HG03354 (cell line): ENCODE results near the gene ESPN.
"Not testable (repeated sequence)": the region's sequence is repeated elsewhere in the genome, so short reads cannot be mapped to it uniquely, and the experiment has no call there.

Experiments used
- ATAC-seq: cut with Tn5 transposase; IDR thresholded peaks from one replicate; pipeline ENCODE4 v1.9.1; 2021; ENCODE audit warnings: mild to moderate bottlenecking; ENCODE audit not compliant: unreplicated experiment, poor library complexity, severe bottlenecking

The ESPN gene

GRCh38 chr1:6445062-6445763, 20.6 kb downstream of the ESPN start:
- no peak for ATAC-seq

- ATAC-seq: not testable (repeated sequence)
These were observed 21.4 kb downstream of the ESPN start for GRCh38 chr1:6445929-6446328.

GRCh38 chr1:6446665-6447015, 22.1 kb downstream of the ESPN start:
- no peak for ATAC-seq

- no peak for ATAC-seq
These were observed 22.6 kb downstream of the ESPN start for GRCh38 chr1:6447016-6447817.

- no peak for ATAC-seq
These were observed 23.5 kb downstream of the ESPN start for GRCh38 chr1:6447818-6448748.

GRCh38 chr1:6448749-6449631, 24.4 kb downstream of the ESPN start:
- no peak for ATAC-seq

GRCh38 chr1:6450005-6450450, 25.5 kb downstream of the ESPN start:
- ATAC-seq: no peak

GRCh38 chr1:6450486-6450885, 25.9 kb downstream of the ESPN start:
- ATAC-seq: not testable (repeated sequence)

GRCh38 chr1:6450943-6451373, 26.4 kb downstream of the ESPN start:
- no peak for ATAC-seq

GRCh38 chr1:6453895-6454855, 29.6 kb downstream of the ESPN start:
- ATAC-seq: not testable (repeated sequence)

GRCh38 chr1:6454856-6455751, 30.5 kb downstream of the ESPN start:
- ATAC-seq: no peak

GRCh38 chr1:6455752-6456520, 31.4 kb downstream of the ESPN start:
- ATAC-seq: not testable (repeated sequence)

- no peak for ATAC-seq
These were observed 32.4 kb downstream of the ESPN start for GRCh38 chr1:6456800-6457466.

GRCh38 chr1:6459850-6460265, 35.3 kb downstream of the ESPN start:
- no peak for ATAC-seq

GRCh38 chr1:6460301-6461050, 35.9 kb downstream of the ESPN start:
- no peak for ATAC-seq
